D721Med (cell line): ENCODE results near the gene GRK5.

Experiments
- DNase-seq: peaks from one replicate; pipeline ENCODE4 v3.0.0; 2011; ENCODE audit warnings: low spot score; ENCODE audit not compliant: insufficient read length
- FAIRE-seq: peaks from 2 replicates; lab custom pipeline; 2011; peaks lifted over from hg19 to GRCh38; lab: Jason Lieb, UNC
- CTCF ChIP-seq: IDR thresholded peaks from 2 replicates; pipeline ENCODE4 v1.5.1; 2012; ENCODE audit warnings: mild to moderate bottlenecking, control low read depth; ENCODE audit not compliant: insufficient read depth; ENCODE audit errors: missing control alignments

The GRK5 gene

GRCh38 chr10:119422682-119423509 is 215.5 kb downstream of the GRK5 start:
- TF ChIP-seq CTCF = no peak
- DNase-seq (no peak), FAIRE-seq (no peak)

- FAIRE-seq = no peak
Measured at GRCh38 chr10:119423510-119424257, 216.3 kb downstream of the GRK5 start.

GRCh38 chr10:119424258-119424975 is 217.0 kb downstream of the GRK5 start:
- TF ChIP-seq CTCF = no peak
- DNase-seq (no peak), FAIRE-seq (no peak)

More at GRCh38 chr10:119423510-119424257, 216.3 kb downstream of the GRK5 start:
- DNase-seq = no peak
- no peak for TF ChIP-seq CTCF

- DNase-seq (no peak), FAIRE-seq (no peak)
- TF ChIP-seq CTCF = no peak
Measured at GRCh38 chr10:119425102-119425880, 217.9 kb downstream of the GRK5 start.

GRCh38 chr10:119425881-119426170 is 218.5 kb downstream of the GRK5 start:
- DNase-seq = no peak
- no peak for FAIRE-seq
- TF ChIP-seq CTCF = no peak

GRCh38 chr10:119426699-119427098 is 219.3 kb downstream of the GRK5 start:
- TF ChIP-seq CTCF = no peak
- DNase-seq (no peak), FAIRE-seq (no peak)
